Astrocyte of the hippocampus (primary cell): ENCODE measurements around the gene SORL1.

Experiments used
- DNase-seq: peaks from one replicate; pipeline ENCODE4 v3.0.0; 2011; ENCODE audit warnings: low read depth, low spot score

SORL1 gene

DNA sequence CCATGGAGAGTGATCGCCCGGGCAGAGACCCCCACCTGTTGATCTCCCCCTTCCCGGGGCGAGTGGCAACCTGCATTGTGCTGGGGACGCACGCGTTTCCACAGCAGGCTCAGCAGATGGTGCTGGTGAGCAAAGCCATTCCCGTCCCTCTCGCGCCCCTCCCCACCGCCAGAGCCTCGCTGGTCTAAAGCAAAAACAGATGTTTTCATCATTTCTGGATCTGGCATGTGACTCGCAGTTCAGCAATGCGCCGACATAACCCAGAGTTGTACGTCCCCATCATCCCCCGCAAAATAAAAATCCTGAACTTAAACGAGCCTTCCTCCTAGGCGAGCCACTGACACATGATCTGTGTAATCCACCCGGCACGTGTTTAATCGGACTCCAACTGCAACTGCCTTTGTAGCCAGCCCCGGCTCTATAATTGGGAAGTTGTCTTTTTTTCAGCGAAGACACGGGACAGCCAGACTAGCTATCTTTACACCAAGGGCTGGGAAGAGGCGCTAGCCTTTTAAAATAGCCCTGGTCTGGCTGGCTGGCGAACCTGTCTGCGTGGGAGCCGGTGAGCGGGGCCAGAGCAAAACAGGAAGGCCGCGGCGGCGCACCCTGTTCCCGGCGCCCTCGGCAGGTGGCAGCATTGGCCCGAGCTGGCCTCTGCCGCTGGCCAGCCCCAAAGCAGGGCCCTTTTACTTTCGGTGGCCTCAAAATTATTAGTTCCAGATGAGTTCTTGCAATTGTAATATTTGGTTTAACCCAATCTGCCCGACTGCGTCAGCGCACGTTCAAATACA, 203.6 kb downstream of the SORL1 start:
- peak; percentile 96 for DNase-seq

DNA sequence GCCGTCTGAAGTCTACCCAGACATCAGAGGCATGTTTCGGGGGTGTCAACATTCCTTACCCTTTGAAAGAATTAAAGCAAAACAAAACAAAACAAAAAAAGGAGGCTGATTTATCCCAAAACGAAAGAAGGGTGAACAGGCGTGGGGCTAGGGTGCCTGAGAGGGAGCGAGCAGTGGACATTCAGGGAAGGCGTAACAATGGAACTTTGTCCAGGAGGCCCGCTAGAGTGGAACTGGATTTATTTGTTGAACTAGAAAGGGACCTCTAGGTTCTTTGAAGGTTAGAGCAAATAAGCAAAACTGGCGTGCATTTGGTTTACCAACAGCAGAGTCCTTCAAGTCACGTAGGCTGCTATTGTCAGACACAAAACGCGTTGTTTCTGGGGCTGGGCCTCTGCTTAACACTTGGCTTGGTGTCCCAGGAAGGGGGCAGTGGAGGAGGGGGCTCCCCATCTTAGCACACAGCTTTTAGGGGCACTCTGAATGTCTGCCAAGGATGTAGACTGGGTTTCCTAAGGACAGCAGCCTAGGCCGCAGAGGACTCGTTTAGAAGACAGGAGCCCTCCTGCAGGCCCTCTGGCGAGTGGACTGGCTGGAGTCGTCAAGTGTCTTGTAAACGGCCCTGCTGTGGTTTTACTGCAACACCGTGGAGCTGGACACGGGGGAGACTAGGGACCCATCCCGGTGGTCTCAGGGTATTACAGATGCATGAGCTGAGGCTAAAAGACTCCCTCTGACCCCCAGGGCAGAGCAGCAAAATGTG, 204.4 kb downstream of the SORL1 start:
- no peak for DNase-seq

DNA sequence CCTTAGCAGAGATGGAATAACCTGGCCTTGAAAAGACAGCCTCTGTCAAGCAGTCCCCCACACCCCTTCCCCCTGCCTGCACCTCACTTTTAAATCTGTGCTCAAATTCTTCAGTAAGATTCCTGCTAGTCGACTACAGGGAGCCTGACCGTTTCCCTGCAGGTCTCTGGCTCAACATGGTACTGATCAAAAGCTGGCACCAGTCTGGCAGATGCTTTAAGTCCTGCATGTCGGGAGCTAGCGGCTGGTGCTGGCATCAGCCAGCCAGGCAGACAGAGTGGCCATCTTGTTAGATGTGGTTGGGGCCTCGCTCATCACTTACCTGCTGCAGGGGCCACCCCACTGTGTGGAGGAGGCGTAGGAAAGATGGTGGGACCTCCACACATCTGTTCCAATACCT, 205.0 kb downstream of the SORL1 start:
- peak; percentile 11 for DNase-seq

DNA sequence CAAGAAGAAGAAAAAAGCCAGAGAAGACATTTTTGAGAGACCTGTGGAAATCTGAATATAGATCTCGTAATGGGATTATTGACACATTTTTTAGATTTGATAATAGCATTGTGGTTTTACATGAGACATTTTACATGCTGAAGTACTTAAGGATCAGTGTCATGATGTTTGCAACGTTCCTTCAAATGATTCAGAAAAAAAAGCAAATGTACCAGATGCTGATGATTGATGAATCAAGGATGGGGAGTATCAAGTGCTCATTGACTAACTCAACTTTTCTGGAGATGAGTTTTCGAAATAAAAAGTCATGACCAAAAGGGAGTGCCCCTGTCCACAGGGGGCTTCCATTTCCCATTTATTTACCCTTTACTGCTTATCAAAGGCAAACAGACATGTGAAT, 207.7 kb downstream of the SORL1 start:
- no peak for DNase-seq

DNA sequence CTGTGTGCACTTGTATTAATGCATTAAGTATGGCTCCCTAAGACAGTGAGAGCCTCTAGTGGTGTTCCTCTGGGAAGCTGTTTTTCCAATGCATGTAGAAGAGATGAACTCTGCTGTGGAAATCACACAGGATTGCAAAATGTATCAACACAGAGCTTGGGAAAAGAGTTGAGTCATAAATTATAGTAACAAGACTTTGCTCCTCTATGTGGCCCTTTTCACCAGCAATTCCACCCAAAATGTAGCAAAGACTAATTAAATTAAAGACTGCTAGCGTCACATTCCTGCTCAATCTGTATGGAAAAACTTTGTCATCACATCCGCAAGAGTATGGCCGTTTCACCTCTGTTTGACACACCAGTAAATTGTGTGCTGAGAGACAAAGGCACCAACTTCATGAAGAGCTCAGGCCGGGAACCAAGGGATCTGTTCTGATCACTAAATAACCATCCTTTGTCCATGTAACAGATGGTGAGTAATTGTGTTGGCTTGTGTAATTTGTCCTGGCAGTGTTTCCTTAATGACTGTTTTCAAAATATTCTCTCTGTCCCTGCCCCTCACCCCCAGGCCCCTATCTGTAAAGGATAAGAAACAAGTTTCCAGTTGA, 209.9 kb downstream of the SORL1 start:
- DNase-seq: peak; percentile 60

DNA sequence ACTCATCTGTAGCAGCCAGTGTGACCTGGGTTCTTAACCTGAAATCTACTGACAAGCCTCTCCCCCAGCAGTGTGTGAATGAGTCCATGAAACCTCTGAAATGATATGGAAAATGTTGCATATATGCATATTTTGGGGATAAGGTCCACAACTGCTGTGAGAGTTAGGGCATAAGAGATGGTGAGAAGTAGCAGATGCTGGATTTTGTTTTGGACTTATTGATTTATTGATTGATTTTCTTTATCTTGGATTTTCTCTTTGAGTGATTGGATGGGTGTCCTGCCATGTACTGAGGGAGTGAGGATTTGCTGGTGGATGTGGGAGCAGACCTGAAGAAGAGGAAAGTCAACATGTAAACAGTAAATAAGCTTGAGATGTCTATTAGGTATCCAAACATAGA, 212.0 kb downstream of the SORL1 start:
- DNase-seq: no peak

DNA sequence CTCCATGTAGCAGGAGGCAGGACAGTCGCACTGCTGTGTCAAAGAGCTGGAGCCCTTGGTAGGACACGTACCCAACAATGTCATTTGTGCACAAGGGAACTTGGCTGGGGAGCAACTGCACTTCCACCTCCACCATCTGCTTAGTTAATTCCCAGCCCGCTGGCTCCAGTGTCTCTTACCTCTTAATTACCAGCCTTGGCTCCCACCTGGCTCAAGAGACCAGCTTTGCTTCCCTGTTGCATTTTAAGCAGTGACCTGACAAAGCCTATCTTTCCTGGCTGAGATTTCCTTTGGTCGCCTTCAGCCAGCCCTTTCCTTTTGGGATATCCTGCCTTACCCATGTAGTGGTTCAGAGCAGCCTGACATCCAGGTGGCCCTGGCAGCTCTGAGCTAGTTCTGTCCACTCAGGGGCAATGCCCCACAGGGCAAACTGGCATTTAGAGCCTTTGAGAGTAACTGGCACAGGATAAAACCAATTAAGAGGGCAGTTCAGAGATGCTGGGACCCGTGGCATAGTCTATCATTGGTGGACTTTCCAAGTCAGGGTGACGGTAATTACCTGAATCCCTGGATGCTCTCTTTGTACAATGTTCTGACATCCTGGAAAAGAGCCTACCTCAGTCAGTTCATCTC, 213.2 kb downstream of the SORL1 start:
- no peak for DNase-seq

DNA sequence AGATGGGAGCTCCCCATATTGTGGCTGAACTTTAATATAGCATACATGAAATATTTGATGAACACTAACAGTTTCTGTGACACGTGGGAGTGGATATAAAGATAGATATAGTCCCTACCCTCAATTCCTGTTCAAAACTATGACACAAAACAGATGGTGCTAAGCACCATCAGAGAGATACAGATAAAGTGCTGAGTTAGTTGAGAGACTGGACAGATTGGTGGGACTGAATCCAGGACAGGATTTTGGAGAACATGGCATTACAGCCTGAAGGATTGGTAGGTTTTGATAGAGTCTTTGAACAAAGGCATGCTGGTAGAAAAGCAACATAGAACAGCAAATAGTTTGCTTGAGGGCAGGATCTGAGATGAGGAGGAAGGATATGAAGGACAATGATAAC, 215.7 kb downstream of the SORL1 start:
- DNase-seq: no peak

DNA sequence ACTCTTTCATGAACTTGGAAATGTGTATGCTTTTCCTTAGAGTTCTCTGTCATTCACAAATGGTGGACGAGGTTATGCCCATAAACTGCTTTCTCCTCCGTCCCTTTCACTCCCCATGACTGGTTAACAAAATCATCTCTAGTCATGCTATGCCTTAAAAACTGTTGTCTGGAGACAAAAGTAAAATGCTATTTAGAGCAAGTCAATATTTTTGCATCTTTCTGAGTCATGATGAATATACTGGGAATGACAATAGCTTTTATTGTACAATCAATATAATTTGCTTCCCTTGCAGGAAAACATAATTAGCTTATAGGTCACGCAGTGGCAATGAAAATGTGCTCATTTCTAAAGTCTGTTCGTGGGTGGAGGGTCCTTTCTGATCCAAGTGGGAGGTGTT, 217.3 kb downstream of the SORL1 start:
- no peak for DNase-seq

DNA sequence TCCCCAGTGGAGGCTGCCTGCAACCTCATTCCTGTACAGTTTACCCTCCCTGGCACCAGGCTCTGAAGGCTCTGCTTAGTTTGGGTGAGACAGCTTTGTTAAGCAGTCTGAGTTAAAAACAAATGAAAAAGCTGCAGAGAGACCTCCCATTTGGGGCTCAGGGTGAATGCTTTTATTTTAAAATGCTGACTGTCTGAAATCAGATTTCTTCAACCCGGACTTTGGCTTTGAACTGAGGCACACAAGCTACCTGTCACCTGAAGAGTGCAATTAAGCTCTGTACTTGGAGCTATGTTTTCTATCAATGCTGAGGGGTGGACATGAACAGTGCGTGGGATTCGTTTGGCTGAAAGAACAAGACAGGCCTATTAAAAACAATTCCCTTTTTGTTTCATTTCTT, 218.2 kb downstream of the SORL1 start:
- DNase-seq: no peak

DNA sequence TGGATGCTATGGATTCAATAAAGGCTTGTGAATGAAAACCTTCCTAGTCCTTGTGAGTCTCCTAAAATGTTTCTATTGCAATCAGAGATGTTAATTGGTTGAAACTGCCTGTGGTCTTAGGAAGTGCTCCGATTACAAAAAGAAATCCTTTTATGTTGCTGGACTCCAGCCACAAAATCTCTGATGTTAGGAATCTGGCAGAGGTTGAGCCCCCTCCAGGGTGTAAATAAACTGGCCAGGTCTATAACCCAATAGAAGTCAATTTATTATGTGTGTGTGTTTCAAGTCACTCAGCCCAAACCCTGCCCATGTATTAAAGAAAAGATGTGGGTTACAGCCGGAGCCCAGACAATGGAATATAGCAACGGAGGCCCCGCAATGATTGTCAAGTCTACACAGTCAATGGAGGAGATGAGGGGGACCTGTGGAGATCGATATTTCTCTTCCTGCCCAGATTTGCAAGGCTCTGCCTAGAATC, 218.7 kb downstream of the SORL1 start:
- DNase-seq: peak; percentile 68

DNA sequence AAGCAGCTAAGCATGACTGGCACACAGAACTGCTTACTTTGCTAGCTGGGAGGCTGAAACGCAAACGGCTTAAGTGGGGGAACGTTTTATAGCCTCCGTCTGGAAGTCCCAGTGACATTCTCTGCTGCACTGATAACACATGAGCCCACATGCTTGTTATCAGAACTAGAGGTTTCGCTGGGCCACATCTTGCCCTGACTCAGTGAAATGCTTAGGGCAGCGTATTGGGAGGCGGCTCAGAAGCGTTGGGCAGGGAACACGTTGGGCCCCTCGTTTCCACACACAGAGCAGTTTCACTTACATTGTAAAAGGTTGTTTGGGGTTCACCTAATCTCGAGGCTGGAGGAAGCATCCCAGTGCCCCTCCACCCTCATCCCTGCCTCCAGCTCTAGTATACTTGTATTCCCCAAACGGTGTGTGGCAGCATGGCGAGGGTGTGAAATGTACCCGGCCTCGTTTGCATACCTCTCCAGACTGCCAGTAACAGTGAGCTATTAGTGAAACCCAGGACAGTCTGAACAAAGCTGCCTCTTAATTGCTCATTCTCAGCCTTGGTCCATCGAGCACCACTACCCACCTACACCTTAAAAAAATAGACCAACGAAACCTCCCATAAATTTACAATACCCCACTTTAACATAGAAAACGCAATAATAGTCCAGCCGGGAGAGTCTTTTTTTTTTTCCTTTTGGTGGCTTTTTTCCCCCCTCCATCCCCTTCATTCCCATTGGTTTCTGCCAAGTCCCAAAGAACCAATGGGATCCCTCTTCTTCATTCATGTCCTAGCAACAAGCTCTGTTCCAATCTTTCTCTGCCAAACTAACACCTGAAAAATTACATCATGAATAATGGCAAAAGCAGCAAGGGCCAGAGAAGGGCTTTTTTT, 219.4 kb downstream of the SORL1 start:
- peak; percentile 90 for DNase-seq

DNA sequence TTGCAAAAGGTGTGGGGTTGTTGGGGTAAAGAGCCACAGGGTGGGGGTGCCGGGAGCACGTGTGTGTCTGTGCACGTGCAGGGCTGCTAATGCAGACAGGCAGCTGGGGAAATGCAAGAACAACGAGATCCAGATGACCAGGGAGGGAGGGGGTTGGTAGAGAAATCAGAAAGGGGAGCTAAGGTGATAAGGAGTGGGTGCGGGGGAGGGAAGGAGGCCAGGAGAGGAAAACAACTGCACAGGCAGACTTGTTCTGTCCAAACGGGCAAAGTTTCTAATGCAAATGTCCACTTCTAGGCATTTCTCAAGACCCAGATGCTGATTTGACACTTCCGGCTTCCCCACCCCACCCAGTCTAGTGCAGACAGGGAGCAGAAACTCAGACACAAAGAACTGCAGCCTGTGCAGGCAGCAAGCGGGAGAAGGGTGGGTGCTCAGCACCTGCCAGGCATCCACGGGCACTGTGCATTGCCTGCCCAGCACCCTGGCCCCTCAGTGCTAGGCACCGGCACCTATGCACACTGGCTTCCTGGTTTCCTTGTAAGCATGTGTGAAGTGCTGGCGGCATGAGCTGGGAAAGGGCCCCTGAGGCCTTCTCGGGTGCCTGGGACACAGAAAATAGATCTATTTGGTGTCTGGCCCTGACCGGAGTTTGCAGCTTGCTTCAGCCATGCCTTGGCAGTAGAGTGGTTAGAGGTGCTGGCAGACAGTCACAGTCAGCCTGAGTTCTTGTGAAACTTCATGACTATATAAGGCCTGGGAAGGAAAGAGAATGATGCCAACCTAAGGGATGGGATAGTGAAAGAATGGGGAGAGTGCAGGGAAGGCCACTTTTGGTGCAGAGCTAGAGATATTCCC, 220.7 kb downstream of the SORL1 start:
- DNase-seq: no peak

DNA sequence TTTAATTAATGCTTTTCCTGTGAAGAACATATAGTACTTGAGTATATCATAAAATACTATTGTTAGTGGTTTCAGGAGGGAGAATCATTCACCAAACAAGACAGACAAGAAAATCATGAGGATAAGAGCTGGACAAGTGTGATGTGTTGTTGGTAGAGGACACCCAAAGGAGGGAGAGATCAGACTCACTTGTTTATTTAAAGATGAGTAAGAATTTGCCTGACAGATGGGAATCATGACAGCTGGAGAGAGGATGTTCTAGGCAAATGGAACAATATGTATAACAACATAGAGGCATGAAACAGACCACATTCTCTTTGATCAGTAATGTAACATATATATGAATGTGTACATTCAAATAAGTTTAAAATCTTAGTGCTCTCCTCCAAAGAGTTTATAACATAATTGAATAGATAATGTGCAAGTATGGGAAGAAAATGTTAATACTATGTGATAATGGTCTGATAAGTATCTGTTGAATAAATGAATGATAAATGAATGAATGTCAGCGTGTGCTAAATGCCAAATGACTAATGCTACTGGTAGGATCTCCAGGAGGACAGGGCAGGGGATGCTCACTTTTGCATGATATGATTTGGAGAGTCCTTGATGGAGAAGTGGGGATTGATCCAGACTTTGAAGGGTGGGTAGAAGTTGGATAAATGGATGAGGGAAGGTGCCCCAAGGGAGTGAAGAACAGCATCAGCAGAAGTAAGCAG, 229.6 kb downstream of the SORL1 start:
- no peak for DNase-seq
